NB4 (cell line): ENCODE results near the gene SLC38A10.

Experiments used
- DNase-seq: peaks from one replicate; pipeline ENCODE4 v3.0.0; 2010; ENCODE audit warnings: low read depth
- H3K4me3 ChIP-seq: one replicate; pipeline ENCODE4 v1.5.1; 2011; ENCODE audit warnings: mild to moderate bottlenecking, low read depth, low read length, moderate library complexity
- CTCF ChIP-seq: IDR thresholded peaks from one replicate; pipeline ENCODE4 v1.5.1; 2012; ENCODE audit warnings: low read depth, low read length
- MAX ChIP-seq: IDR thresholded peaks from 2 replicates; pipeline ENCODE4 v1.6.1; 2011; ENCODE audit warnings: low read depth, low read length
- MYC ChIP-seq: IDR thresholded peaks from 2 replicates; pipeline ENCODE4 v1.6.1; 2011; ENCODE audit warnings: low read depth, low read length
- POLR2A ChIP-seq: IDR thresholded peaks from 2 replicates; pipeline ENCODE4 v1.6.1; 2011; ENCODE audit warnings: mild to moderate bottlenecking; ENCODE audit not compliant: insufficient read length; ENCODE audit errors: extremely low read depth

Gene SLC38A10

GRCh38 chr17:81336296-81336929 is 41.3 kb upstream of the SLC38A10 start:
- DNase-seq, result no peak
- no peak for TF ChIP-seq MAX
- TF ChIP-seq MYC, result no peak
- TF ChIP-seq CTCF, result no peak
- TF ChIP-seq POLR2A, result no peak
- H3K4me3 ChIP-seq, result no peak overlapping the region

- no peak overlapping the region for H3K4me3 ChIP-seq
- TF ChIP-seq MYC (no peak), CTCF (no peak), MAX (no peak), POLR2A (no peak)
- DNase-seq, result no peak
These were observed 40.7 kb upstream of the SLC38A10 start for GRCh38 chr17:81335773-81336157.

GRCh38 chr17:81334987-81335772 is 40.1 kb upstream of the SLC38A10 start:
- no peak overlapping the region for H3K4me3 ChIP-seq
- TF ChIP-seq MAX, result peak; percentile 11; the same call in 1 of the 2 replicates
- no peak for TF ChIP-seq CTCF
- DNase-seq, result no peak

- TF ChIP-seq MYC (no peak), MAX (no peak), CTCF (no peak), POLR2A (no peak)
- H3K4me3 ChIP-seq, result no peak overlapping the region
- DNase-seq, result no peak
These were observed 39.3 kb upstream of the SLC38A10 start for GRCh38 chr17:81334391-81334901.

- DNase-seq, result no peak
- 0 out of 2 replicates have a peak, but pooled peaks have one; percentile 27 for TF ChIP-seq MAX
- TF ChIP-seq POLR2A, result no peak
- H3K4me3 ChIP-seq, result no peak overlapping the region
These were observed 38.7 kb upstream of the SLC38A10 start for GRCh38 chr17:81333616-81334368.
